8988T (cell line): ENCODE data around the gene ZKSCAN4.

ENCODE experiments used
- DNase-seq: peaks from one replicate; pipeline ENCODE4 v3.0.0; 2011

The ZKSCAN4 gene

GRCh38 chr6:28252009-28252975 is at the start of gene ZKSCAN4:
Gene ZKSCAN4 (minus strand): TSS chr6:28252269. CDS start chr6:28251980, 289 bp downstream.
- DNase-seq = peak; percentile 43

DNA sequence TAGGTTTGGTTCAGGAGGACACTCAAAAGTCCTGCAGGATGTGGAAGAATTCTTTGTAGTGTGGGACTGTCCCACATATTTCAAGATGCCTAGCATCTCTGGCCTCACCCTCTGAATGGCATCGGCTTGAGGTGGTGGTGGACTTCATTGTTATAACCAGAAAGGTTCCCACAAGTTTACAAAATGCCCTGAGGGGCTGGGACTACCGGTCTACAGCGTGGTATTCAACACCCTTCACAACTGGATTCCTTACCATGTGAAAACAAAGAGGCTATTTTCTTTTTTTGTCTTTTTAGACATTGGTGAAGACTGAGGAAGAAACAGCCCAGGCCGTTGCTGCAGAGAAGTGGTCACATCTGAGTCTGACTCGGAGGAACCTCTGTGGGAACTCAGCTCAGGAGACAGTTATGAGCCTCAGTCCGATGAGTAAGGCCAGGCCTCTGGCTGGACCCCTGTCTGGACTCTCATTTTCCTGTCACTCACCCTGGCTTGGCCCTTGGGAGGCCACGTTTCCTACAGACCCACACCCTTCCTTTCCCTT is 44.5 kb upstream of the ZKSCAN4 start:
- no peak for DNase-seq

DNA sequence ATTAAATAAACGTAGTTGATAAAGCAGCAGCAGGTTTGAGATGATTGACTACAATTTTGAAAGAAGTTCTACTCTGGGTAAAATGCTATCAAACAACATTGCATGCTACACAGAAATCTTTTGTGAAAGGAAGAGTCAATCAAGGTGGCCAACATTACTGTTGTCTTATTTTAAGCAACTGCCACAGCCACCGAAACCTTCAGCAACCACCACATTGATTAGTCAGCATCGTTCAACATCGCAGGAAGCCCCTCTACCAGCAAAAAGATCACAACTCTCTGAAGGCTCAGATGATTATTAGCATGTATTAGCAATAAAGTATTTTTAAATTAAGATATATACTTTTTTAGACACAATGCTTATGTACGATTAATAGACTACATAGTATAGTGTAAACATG is 43.3 kb upstream of the ZKSCAN4 start:
- no peak for DNase-seq

- DNase-seq = no peak
These were observed 39.5 kb upstream of the ZKSCAN4 start for GRCh38 chr6:28291573-28291972.

DNA sequence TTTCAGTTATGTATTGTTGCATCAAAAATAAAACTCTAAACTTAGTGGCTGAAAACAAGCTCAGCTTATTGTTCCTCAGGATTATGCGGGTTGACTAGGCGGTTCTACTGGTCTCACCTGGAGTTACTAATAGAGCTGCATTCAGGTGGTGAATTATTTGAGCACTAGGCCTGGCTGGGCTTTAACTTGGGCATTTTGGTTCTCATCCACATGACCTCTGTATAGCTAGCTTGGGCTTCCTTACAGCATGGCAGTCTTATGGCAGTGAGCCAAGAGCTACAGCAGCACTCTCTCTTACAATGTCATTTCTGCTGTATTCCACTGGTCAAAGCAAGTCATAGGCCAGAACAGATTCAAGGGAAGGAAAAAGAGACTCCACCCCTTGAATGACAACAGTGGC is 30.9 kb upstream of the ZKSCAN4 start:
- no peak for DNase-seq

- DNase-seq = peak; percentile 35
These were observed 29.4 kb upstream of the ZKSCAN4 start, which contains the start of gene PGBD1 for GRCh38 chr6:28281288-28282064. Gene PGBD1 (plus strand): TSS chr6:28281572. CDS start chr6:28283814, 2,242 bp downstream.

GRCh38 chr6:28280595-28281287 is 28.7 kb upstream of the ZKSCAN4 start:
- no peak for DNase-seq

DNA sequence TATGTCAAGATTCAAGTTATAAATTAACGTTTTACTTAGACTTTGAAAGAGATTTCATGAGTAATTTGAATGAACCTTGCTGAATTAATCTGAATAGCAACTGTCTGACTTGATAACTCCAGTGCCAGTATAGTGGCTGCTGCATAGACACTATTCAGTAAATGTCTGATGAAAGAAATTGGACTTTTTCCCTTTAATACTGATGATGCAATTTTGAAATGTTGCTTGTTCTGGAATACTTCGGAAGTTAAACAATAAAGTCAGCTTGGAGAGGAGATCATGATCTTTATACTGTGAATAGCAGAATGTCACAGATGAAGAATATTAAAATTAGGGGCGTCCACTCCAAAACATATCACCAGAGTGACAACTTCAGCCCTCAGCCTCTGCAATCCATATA is 25.7 kb upstream of the ZKSCAN4 start:
- no peak for DNase-seq

GRCh38 chr6:28274888-28275287 is 22.8 kb upstream of the ZKSCAN4 start:
- DNase-seq = no peak

GRCh38 chr6:28269492-28269891 is 17.4 kb upstream of the ZKSCAN4 start:
- peak; percentile 31 for DNase-seq

DNA sequence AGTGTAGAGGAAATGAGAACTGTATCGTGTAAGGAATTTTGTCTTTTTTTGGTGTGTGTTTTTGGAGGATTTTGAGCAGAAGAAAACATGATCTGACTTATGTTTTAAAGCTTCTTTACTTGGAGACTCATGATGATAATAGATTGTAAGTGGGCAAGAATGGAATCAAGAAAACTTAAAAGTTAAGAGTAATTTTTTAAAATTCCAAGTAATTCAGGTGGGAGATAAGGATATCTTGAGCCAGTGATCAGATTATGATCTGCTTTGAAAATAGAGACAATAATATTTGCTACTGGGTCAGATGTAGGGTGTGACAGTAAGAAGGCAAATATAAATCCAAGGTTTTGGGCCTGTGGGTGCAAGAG is 15.6 kb upstream of the ZKSCAN4 start:
- no peak for DNase-seq

DNA sequence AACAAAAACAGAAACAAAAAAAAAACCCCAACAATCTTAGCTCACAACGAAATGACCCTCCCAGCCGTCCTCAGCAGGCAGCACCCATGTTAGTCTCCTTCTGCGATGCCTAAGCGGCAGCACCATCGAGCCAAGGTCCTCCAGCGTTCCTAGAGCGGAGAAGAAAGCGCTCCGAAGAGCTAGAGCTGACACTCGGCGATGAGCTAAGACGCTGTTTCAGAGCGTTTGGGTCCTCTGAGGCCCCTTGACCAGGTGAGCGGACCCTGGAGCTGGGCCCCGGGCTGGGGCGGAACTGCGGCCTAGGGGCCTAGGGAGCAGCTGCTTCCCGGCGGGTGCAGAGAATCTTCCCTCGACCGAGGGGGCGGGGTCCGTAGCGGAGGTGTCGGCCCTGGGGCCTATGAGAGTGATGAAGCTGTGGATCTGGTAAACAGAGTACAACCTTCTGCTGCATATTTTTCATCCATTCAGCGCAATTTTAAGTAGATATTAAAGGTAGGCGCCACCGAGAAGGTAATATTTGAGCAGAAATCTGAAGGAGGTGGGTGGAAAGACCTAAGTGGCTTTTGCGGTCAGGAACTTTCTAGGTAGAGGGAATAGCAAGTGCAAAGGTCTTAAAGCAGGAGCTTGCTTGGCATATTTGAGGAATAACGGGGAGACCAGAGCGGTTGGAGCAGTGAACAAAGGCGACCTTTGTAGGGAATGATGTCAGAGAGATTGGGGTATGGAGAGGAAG is 15.1 kb upstream of the ZKSCAN4 start, which contains the start of gene ZSCAN26:
Gene ZSCAN26, plus strand, starts transcription at position 182 of the 733 bp plus-strand sequence. CDS start 4,777 bp downstream, outside the sequence.
- peak; percentile 46 for DNase-seq

DNA sequence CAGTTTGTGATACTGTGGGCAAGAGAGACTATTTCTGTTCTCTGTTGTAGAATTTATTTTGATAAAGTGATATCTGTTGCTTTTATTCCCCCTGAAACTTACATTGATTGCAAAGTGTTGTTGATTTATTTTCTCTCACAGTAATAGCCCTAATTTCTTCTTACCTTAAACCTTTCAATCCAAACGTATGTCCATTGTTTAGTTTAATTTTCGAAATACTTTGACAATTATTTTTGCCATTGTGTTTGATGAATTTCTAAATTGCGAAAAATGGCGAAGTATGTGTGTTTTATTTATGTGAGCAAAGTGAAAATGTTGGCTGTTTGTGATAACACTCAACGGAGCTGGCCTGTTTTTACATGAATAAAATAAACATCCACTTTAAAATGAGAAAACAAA is 14.5 kb upstream of the ZKSCAN4 start:
- no peak for DNase-seq

DNA sequence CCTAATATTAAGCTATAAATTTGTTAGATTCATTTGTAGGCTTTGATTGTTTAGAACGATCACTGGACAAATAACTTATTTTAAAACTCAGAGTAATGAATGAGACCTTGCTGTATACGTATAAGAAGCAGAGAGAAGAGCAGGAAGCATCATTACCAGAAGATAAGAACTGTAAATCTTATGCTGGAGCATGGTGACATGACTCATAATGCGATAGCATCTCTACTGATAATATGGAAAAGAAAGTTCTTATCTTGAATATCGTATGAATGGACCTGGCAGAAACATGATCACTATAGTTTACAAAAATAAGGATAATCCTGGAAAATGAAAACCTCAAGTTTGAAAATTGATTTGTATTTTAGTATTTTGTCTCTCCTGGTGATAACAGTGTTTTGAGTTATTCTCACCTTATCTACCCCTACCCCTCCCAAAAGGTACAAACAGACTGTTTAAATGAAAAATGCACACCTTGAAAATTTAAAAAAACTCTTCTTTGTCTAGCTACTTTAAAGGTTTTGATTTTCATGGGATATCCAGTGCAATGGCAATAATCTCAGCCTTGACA is 12.8 kb upstream of the ZKSCAN4 start:
- no peak for DNase-seq

DNA sequence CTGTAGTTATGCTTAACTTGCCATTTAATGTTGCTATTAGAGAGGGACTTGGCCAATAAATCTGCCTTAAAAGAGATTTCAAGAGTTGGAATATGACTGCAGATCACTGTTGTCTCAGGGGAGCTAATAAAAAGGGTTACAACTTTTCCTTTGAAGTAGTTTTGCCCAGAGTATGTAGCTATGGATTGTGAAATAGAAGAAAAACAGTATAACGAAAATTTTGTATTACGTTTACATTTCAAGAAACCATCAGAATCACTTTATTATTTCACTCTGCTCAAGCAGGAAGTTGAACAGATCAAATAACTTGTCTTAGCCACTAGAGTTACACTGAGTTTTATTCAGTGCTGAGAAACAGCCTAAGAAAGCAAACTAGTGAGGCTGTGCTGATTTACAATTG is 11.9 kb upstream of the ZKSCAN4 start:
- DNase-seq = no peak

GRCh38 chr6:28258877-28259777 is 7.1 kb upstream of the ZKSCAN4 start, which contains the start of gene NKAPL:
Gene NKAPL (plus strand): TSS chr6:28259297. CDS start chr6:28259372, 75 bp downstream.
- DNase-seq = no peak

- no peak for DNase-seq
These were observed 5.0 kb upstream of the ZKSCAN4 start for GRCh38 chr6:28257042-28257441.

GRCh38 chr6:28254121-28254519 is 2.1 kb upstream of the ZKSCAN4 start:
- DNase-seq = no peak

DNA sequence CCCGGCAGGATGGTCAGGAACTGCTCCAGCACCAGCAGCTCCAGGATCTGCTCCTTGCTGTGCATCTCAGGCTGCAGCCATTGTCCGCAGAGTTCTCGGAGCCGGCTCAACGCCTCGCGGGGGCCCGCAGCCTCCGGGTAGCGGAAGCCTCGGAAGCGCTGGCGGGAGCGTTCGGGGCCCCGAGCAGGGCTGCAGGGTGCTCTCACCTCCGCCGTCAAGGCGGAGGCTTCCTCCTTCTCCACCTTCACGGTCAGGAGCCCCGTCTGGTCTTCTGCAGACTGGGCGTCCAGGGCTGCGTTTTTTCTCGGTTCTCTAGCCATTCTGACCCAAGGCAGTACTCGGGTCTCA is 434 bp downstream of the ZKSCAN4 start:
- DNase-seq = peak; percentile 14

GRCh38 chr6:28250747-28251146 is 1.3 kb downstream of the ZKSCAN4 start:
- no peak for DNase-seq

- DNase-seq = no peak
These were observed 3.2 kb downstream of the ZKSCAN4 start for GRCh38 chr6:28248916-28249315.
